ENCODE data around the gene TADA2B.
A peak's percentile ranks its signal among the peaks of the same experiment; 100 is the strongest.

Gene TADA2B

DNA sequence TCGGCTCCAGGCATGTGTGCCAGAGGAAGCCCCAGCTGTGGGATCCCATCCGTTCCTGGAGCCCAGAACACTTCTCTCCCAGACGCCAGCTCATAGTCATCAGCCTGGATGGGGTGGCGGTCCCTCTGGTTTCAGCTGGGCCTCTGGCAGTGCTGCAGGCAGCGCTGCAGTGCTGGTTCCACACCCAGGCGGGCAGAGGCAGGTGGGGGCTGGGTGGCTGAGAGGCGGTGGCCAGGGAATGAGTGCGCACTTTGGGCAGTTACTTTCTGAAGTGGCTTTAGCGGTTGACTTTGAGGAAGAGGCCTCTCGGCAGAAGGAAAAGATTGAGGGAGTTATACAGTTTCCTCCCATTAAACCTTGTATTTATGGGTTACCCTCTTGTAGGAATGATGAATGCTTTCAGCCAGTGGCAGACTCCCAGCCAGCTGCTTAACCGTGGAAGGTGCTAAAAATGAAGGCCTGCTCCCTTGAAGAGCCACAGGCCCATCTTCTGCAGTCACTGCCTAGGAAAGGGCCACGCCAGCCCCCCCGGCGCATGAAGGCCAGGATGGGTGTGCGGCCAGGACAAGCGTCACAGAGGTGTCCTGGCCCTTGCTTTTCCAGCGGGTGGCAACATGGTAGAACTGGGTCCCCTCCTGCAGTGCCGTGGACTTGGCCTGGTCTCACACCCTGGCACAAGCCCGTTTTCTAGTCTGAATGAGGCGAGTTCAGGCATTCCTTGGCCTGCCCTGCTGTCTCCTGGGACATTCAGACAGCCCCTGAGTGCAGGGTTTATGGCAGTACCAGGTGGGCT lies 9.9 kb downstream of the TADA2B start:
- H3K27ac ChIP-seq: peak overlapping the region in 7 of 21 experiments; percentile 6 to 66 (median 30)
- H3K4me3 ChIP-seq: no peak overlapping the region

DNA sequence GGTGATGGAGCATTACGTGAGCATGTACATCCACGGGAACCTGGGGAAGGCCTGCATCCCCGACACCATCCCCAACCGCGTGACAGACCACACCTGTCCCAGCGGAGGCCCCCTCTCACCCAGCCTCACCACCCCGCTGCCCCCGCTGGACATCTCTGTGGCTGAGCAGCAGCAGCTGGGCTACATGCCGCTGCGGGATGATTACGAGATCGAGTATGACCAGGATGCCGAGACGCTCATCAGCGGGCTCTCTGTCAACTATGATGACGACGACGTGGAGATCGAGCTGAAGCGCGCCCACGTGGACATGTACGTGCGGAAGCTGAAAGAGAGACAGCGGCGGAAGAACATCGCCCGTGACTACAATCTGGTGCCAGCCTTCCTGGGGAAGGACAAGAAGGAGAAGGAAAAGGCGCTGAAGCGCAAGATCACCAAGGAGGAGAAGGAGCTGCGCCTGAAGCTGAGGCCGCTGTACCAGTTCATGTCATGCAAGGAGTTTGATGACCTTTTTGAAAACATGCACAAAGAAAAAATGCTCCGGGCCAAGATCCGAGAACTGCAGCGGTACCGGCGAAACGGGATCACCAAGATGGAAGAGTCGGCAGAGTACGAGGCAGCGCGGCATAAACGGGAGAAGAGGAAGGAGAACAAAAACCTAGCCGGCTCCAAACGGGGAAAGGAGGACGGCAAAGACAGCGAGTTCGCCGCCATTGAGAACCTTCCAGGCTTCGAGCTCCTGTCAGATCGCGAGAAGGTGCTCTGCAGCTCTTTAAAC lies 11.1 kb downstream of the TADA2B start:
- H3K4me3 ChIP-seq: no peak overlapping the region
- no peak overlapping the region for H3K27ac ChIP-seq

DNA sequence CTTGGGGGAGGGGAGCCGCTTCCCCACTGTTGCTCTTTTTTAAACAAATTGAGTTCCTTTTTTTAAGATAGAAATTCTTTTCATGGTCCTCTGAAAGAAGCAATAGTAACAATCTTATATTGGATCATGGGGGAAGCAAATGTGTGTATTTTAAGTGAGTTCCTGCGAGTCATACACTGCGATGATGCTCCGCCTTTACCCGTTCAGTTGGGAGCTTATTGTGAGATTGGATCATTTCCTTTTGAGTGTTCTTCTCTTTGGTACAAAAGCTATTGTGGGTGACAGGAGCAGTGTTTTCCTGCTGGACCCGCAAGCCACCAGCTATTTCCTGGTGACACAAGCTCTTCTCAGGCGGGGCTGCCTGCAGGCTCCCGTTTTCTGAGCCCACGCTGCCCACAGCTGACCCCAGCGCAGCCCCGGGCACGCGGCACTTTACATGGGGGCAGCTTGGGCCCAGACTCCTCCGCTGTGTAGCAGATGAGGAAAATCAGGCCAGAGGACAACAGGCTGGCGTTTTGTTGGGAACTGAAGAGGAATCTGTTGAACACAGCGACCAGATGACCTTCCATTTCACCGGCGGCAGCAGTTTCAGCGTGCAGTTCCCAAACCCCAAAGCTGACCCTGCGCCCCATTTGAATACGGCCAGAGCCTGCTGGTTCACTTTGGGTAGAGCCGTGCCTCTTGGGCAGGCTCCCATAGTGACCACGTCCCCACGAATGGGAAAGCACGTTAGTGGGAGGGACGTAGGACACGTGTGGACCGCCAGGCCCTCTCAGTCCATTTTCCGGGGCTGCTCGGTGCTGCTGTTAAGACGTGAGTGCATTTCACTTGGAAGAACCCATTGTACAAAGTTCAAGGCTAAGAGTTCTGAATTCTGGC lies 12.2 kb downstream of the TADA2B start:
- H3K27ac ChIP-seq: no peak overlapping the region

DNA sequence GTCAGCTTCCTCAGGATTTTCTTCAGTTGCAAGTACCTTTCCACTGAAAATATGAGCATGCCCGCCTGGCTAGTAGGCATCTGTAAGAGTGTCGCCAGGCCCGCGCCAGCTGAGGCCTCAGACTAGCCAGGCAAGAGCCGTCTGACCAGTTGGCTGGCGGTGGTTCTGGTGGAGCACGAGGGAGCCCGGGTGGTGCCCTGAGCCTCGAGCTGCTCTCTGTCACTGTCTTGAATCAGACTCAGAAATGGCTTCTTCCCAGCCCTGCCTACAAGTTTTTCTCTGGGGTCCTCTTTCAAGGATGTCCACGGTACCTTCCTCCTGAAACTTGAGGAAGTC lies 12.8 kb downstream of the TADA2B start:
- H3K27ac ChIP-seq: no peak overlapping the region
- H3K4me3 ChIP-seq: no peak overlapping the region

More for the DNA sequence above, 12.2 kb downstream of the TADA2B start:
- H3K4me3 ChIP-seq: no peak overlapping the region

DNA sequence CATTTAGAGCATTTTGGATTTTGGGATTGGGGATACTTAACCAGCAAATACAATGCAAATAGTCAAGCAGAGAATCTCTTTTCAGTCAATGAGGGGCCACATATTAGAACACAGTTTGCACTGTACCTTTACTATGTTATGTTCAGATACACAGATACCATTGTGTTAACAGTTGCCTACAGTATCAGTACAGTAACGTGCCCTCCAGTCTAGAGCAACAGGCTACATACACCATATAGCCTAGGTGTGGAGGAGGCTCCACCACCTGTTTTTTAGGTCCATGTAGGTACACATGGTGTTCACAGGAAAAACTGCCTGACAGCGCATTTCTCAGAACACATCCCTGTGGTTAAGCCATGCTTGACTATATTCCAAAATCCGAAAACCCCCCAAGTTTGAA lies 15.6 kb downstream of the TADA2B start:
- H3K27ac ChIP-seq: no peak overlapping the region

DNA sequence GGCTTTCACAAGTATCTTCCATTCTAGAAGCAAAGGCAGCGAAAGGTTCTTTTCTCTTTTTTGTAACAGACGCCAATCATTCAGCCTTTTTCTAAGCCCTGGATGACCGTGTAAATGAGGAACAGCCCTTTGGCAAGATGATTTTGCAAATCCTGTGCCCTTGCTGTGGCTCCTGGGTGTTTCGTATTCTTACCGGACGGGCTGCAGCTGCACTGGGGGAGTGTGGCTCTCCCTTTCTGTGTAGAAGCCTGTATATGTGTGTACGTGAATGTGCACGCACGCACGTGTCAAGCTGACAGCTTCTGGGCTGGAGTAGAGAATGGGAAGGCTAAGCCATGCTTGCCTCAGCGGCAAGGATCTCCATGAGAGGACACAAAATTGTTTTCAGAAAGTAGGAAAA lies 16.5 kb downstream of the TADA2B start:
- Histone ChIP-seq H3K4me3 (no peak overlapping the region), H3K27ac (no peak overlapping the region)

More for the DNA sequence above, 15.6 kb downstream of the TADA2B start:
- H3K4me3 ChIP-seq: no peak overlapping the region

DNA sequence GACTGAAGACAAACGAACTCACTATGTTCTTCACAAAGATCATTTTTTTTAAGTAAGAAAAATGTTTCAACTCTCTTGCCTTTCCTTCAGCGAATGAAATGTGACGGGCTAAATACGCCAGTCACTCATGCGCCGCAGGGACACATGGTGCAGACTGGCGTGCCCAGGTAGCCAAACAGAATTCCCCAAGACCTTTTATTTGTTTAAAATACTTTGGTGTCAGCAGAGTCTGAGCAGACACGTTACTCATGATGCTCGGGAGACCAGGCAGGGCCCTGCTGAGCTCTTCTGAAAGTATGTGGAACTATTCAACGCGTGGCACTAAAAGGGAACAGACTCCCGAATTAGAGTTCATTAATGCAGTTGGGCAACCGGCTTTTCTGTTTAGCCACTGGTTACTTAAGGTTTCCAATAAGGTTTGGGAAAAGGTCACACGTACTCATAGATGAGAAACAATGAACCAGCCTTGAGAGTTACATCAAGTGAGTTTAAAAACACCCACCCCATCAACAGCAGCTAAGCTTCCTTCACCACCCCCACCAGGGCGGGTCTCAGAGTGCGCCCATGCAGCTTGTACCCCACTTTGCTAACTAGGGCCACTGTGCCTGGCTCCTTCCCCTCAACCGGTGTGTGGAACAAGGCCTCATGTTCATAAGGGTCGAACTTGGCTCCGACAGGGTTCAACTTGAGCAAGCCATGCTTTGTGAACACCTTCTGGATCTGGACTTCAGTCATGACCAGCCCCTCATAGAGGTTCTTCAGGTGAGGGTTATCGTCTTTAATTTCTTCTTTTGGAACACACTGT lies 17.4 kb downstream of the TADA2B start:
- no peak overlapping the region for H3K27ac ChIP-seq
- H3K4me3 ChIP-seq: no peak overlapping the region

DNA sequence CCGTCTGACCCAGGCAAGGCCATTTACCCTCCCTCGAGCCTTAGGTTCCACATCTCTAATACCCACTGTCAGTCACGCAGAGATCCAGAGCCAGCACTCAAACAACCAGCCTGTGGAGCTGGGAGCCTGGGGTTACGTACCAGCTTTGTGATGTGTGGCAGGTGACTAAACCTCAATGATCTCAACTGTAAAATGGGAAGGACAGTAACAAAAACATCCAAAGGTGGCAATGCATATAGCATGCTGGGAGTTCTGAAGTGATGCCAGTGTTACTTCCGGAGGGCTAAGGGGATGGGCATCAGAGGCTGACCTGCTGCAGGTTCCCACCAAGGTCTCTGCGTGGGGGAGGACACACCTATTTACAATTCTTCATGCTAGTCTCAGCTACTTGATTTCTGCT lies 18.6 kb downstream of the TADA2B start:
- H3K27ac ChIP-seq: no peak overlapping the region
- no peak overlapping the region for H3K4me3 ChIP-seq

DNA sequence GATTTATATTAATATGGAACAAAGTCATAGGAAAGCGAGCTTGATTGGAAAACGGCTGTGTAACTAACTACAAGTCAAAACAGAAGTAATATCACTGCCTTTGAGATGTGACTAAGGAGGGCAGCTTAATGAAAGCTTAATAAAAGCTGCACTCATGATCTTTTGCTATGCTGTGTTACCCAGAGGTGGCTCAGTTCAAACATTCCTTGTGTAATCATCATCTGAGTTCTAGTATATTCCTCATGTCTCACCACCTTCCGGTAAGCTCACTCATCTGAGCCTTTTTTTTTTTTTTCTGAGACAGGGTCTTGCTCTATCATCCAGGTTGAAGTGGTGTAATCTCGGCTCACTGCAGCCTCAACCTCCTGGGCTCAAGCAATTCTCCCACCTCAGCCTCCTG lies 19.6 kb downstream of the TADA2B start:
- Histone ChIP-seq H3K27ac (no peak overlapping the region), H3K4me3 (no peak overlapping the region)

DNA sequence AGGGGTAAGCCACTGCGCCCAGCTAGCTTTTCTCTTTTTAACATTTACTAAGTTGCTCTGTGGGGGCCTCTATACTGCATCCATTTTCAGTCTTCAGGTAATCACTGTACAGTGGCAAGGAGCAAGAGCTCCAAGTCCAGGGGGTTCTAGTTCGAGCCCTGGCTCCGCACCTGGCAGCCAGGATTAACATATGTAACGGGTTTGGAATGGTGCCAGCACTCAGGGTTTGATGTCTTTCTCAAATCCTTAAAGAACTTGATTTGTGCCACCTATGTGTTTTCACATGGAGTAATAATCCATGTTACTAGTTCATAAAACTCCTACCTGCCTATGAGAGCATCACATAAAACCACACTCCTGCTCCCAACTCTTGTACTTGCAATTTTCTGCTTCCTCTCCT lies 20.2 kb downstream of the TADA2B start:
- Histone ChIP-seq H3K27ac (no peak overlapping the region), H3K4me3 (no peak overlapping the region)

DNA sequence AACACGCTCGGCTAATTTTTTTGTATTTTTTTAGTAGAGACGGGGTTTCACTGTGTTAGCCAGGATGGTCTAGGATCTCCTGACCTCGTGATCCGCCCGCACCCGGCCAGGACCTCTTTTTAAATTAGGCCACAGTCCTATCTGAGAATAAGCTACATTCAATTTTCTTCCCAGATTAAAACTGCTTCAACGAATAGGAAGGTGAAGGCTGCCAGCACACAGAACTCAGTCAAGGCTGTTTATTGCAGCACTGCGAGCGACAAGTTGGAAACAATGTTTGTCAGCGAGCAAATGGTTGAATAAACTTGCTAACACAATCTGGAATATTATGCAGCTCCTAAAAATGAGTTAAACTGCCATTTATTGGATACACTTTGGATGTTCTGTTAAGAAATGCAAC lies 22.8 kb downstream of the TADA2B start:
- Histone ChIP-seq H3K27ac (no peak overlapping the region), H3K4me3 (no peak overlapping the region)

DNA sequence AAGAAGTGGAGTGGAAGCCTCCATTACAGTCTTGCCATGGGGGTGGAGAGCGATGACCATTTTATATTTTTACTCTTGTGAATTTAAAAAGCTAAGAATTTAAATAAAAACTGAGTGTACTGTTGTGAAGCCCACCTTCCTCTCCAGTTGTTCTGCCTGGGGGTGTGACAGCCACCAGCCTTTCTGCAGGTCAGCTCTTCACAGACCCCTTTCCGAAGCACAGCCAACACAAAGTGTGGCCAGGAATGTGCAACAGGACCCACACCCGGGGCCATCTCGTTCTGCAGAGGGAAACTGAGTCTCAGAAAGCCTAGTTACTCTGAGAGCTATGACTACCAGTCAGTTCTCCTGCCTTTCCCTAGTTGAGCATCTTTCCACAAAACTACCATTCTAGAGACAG lies 23.3 kb downstream of the TADA2B start:
- H3K27ac ChIP-seq: peak overlapping the region in 6 of 21 experiments; percentile 83 to 98 (median 90)
- peak overlapping the region in 4 of 7 experiments; percentile 94 to 99 (median 94) for H3K4me3 ChIP-seq

DNA sequence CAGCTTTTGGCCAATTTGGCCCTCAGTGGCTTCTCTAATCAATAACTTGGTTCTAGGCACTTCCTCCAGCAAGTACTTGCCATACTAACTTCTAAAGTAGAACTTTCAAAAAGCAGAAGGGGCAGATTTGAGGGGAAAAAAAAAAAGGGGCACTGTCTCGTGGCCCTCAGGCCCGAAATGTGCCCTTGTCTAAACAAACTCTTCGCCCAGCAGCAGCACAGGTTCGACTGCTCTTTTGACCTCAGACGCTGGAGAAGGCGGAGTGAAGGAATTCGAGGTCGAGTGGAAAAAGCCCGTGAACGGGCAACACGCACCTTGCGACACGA lies 23.9 kb downstream of the TADA2B start:
- peak overlapping the region; percentile 75 to 98 (median 89) for H3K27ac ChIP-seq
- peak overlapping the region; percentile 75 to 99 (median 94) for H3K4me3 ChIP-seq

DNA sequence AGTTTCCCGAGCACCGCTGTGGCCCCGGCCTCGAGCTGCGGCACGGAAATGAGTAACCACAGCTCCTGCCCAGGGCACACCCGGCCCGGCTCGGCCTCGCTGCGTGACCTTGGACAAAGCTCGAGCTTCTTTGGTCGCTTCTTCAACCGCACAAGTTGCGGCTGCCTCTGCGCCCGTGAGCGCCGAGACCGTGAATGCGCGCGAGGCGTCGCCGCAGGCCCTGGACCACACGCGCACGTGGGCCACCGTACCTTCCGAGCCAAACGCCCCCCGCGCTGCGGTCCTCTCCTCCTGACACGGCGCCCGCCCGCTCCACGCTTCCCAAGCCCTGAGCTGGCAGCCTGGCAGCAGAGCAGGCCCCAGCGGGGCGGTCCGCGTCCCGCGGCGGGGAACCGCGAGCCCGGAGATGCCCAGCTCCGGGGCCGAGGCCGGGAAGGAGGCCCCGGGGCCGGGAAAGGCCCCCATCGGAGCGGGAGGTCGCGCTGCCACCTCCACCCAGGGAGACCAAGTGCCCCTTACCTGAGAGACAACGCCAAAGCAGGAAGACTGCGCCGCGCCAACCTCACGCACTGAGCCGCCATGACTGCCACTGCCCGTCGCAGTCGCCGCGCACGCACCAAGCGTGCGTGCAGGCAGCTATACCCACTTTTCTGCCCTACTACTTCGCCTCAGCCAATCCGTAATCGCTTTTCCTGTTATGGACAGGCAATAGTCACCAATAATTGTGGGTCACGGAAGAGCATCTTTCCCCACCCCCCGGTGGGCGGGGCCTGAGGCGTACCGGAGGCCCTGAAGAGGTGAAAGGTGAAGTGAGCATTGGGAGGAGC lies 24.5 kb downstream of the TADA2B start, which contains the start of gene GRPEL1:
Gene GRPEL1, minus strand, starts transcription at position 613 of the 827 bp plus-strand sequence. Its CDS starts 32 bp downstream, at position 581.
- peak within 1 kb of the TSS; percentile 75 to 98 (median 91) for H3K27ac ChIP-seq
- H3K4me3 ChIP-seq: peak within 1 kb of the TSS; percentile 75 to 99 (median 94)

DNA sequence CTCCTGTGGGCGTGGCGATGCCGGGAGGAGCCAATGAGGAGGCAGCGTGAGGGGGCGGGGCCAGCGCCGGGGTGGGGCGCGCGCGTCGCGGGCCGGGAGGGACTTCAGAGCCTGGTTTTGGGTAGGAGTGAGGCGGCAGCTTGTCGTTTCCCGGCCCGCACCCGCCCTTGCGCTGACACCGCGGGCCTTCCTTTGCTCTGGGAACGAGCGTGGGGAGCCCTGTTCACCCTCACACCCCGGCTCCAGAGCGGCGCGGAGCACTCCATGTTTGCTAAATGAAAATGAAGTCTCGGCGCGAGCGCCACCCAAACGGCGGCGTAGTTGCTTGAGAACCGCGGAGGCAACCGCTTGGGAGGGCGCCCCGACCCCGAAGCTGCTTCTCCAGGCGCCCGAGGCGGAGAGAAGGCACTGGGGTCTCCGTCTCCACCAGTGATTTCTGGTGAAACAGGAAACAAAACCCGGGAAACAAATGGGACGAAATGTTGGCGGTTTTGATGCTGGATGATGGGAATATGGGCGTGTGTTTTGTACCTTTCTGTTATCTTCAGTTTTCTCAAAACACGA lies 25.2 kb downstream of the TADA2B start:
- Histone ChIP-seq H3K4me3 (peak overlapping the region; percentile 75 to 99 (median 94)), H3K27ac (peak overlapping the region in 20 of 21 experiments; percentile 62 to 98 (median 90))

DNA sequence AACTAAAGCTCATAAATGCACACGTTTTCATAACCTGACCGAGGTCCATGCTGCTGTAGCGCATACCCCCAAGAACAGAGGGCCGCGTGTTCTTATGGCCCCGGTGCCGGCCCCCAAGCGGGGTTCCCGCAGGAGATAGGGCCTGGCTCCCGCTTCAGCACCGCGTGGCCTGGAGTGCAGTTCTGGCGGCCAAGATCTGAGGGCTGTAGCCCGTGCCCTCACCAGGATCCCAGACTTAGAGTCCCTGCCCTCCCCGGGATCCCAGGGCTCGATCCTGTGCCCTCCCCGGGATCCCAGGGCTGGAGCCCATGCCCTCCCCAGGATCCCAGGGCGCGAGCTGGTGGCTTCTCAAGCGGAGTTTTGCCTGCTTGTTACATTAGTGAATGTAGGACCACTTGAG lies 25.7 kb downstream of the TADA2B start:
- peak overlapping the region in 17 of 21 experiments; percentile 77 to 98 (median 91) for H3K27ac ChIP-seq
- H3K4me3 ChIP-seq: peak overlapping the region; percentile 75 to 99 (median 94)

DNA sequence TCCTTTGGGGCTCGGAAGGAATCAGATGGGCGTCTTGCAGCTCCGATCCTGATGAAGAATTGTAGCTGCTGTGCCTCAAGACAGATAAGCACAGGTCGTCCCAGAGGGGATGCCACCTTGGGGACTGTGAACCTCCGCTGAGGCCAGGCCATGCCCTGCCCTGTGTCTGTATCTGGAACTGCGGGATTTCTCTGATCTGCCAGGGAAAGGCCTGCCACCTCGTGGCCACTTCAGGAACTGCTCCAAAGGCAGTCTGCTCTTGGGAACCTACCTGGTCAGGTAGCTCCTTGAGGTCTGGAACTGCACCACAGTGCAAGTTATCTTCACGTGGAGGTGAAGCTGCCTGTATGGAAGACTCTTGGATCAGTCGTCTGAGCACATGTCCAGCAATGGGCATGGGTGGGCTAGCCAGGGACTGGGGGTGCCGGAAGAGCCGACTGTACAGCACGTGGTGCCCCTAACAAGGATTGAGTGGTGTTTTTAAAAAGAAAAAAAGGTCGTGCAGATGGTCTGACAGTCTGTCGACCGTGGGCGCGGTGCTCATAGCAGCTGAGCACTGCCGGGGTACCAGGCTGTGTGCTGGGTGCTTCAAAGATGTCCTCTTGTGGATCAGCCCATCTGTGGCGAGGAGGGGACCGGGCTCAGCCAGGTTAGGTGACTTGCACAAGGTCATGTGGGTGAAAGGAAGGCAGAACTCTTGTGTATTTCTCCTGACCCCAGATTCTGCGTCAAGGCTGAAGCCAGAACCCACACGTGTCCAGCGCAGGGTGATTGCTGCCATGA lies 27.7 kb downstream of the TADA2B start:
- no peak overlapping the region for H3K27ac ChIP-seq

More for the DNA sequence above, 27.7 kb downstream of the TADA2B start:
- H3K4me3 ChIP-seq: no peak overlapping the region

Measured in skin epidermis (tissue), 12 donors.